ENCODE data around the gene KIAA1217. TPM values are rescaled to one million over a fixed set of nuclear protein-coding genes. Genes with fewer than 3 reads are reported as not detected.

Gene KIAA1217
- total RNA-seq, 1 experiment from 2014 or later: 18.6 TPM

- Histone ChIP-seq H4K20me1 (ENCODE audit: control insufficient read depth, insufficient read depth, insufficient read length) (no peaks in the 10 kb centered on the region), H3K23me2 (ENCODE audit: insufficient read length, low read depth, low read length, poor library complexity, severe bottlenecking) (no peaks in the 10 kb centered on the region), H4K5ac (ENCODE audit: insufficient read length, low read depth, low read length) (no peak overlapping the region), H3K4ac (ENCODE audit: low read depth, low read length) (no peak overlapping the region), H4K8ac (replicated peaks; ENCODE audit: insufficient read length, low read depth, low read length) (no peak overlapping the region), H2BK5ac (ENCODE audit: insufficient read length, low read length) (no peak overlapping the region), H2BK120ac (ENCODE audit: low read depth, low read length, poor library complexity, severe bottlenecking) (no peak overlapping the region), H3K27ac (ENCODE audit: insufficient read length, low read depth, low read length) (no peak overlapping the region), H3K56ac (ENCODE audit: insufficient read length, low read depth, low read length) (no peak overlapping the region), H3K9ac (ENCODE audit: extremely low read depth, insufficient read length, low read length) (no peak overlapping the region), H2AFZ (ENCODE audit: low read length) (no peak overlapping the region), H3T11ph (ENCODE audit: low read length) (no peak overlapping the region), H3K9me3 (ENCODE audit: control insufficient read depth, low read depth, low read length) (no peaks in the 10 kb centered on the region), H3K4me2 (ENCODE audit: insufficient read depth, insufficient read length, low read length) (no peak overlapping the region), H2BK15ac (ENCODE audit: low read depth, low read length) (no peak overlapping the region), H3K4me1 (ENCODE audit: insufficient read depth, low read length) (no peaks in the 10 kb centered on the region), H3K23ac (ENCODE audit: insufficient read length, low read depth, low read length) (no peak overlapping the region), H3K18ac (ENCODE audit: insufficient read length, low read depth, low read length) (no peak overlapping the region), H3K79me2 (ENCODE audit: insufficient read depth, low read length) (no peaks in the 10 kb centered on the region), H4K91ac (ENCODE audit: insufficient read length, low read depth, low read length) (no peak overlapping the region), H3K79me1 (ENCODE audit: insufficient read depth, low read depth, low read length, poor library complexity, severe bottlenecking) (no peaks in the 10 kb centered on the region), H3K14ac (ENCODE audit: insufficient read depth, low read length) (no peak overlapping the region), H3K27me3 (ENCODE audit: insufficient read depth, low read length) (no peaks in the 10 kb centered on the region), H2AK5ac (ENCODE audit: insufficient read length, low read length) (no peak overlapping the region), H2BK12ac (ENCODE audit: insufficient read length, low read depth, low read length) (no peak overlapping the region), H2BK20ac (ENCODE audit: low read depth, low read length, poor library complexity, severe bottlenecking) (no peak overlapping the region)
- Mint-ChIP-seq H3K36me3 (ENCODE audit: insufficient read depth in 1 of 3, low read depth in 3 of 3) (peaks cover 0 to 2% (median 0%) of the 10 kb centered on the region in 3 experiments; a peak in 2 of 7 replicates), H3K4me1 (peaks cover 4 to 5% of the 10 kb centered on the region in 2 experiments; a peak in 2 of 4 replicates), H3K4me3 (no peak overlapping the region), H3K9me3 (peaks cover 0 to 2% of the 10 kb centered on the region in 2 experiments; a peak in 2 of 5 replicates), H3K27ac (no peak overlapping the region), H3K27me3 (ENCODE audit: low read depth) (no peaks in the 10 kb centered on the region)
- no CpG with 5 or more reads among the region's 5 CpGs for WGBS (ENCODE audit: extremely low coverage, insufficient read length, low lambda C conversion rate)
- DNase-seq: no peak
- no peak for TF ChIP-seq CTCF (conservative IDR thresholded peaks at IDR 0.05)
Measured at GRCh38 chr10:24393201-24393600, 184.3 kb downstream of the KIAA1217 start.

Measured in H9 (cell line).